HG02981 (cell line): Measurements from ENCODE around the gene PEX3.
"Not testable (repeated sequence)": the region's sequence is repeated elsewhere in the genome, so short reads cannot be mapped to it uniquely, and the experiment has no call there.

Experiments used
- ATAC-seq: cut with Tn5 transposase; IDR thresholded peaks from one replicate; pipeline ENCODE4 v1.9.1; 2021; ENCODE audit warnings: mild to moderate bottlenecking, moderate library complexity; ENCODE audit not compliant: unreplicated experiment

The PEX3 gene

GRCh38 chr6:143505537-143505936 lies 54.9 kb downstream of the PEX3 start:
- ATAC-seq: no peak

GRCh38 chr6:143506199-143506598 lies 55.6 kb downstream of the PEX3 start:
- ATAC-seq: no peak

- no peak for ATAC-seq
Observed at GRCh38 chr6:143506620-143507019, 56.0 kb downstream of the PEX3 start.

DNA sequence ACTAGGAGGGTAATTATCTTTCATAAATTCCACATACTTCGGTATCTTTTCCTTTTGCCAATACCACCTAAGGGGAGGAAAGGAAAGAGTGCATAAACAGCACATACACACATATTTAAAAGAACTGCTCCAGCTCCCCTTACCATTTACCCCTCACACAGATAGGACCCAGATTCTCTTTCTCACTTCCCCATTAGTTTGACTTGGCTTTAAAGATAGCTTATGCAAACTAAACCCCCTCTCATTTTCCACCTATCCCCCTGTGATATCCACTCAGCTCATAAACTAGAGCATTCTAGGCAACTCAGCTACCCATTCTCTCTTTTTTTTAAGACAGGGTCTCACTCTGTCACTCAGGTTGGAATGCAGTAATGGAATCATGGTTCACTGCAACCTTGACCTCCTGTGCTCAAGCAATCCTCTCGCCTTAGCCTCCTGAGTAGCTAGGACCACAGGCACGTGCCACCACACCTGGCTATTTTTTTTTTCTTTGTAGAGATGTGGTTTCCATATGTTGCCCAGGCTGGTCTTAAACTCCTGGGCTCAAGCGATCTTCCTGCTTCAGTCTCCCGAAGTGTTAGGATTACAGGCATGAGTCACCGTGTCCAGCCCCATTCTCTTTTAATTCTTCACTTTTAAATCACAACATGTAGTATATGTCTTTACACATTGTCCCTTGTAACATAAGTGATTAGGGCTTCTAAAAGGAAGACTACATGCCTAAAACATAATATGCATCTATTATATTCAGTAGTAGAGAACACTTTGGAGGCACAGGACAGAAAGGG lies 56.9 kb downstream of the PEX3 start:
- ATAC-seq: no peak

DNA sequence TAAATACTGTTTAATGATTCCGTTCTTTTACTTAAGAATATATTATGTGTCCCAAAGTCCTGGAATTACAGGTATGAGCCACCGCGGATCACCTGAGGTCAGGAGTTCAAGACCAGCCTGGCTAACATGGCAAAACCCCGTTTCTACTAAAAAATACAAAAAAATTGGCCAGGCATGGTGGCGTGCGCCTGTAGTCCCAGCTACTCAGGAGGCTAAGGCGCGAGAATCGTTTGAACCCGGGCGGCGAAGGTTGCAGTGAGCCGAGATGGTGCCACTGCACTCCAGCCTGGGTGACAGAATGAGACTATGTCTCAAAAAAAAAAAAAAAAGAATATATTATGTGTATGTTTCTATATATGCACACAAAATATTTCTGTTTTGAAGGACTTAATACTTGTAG lies 59.7 kb downstream of the PEX3 start:
- not testable (repeated sequence) for ATAC-seq

DNA sequence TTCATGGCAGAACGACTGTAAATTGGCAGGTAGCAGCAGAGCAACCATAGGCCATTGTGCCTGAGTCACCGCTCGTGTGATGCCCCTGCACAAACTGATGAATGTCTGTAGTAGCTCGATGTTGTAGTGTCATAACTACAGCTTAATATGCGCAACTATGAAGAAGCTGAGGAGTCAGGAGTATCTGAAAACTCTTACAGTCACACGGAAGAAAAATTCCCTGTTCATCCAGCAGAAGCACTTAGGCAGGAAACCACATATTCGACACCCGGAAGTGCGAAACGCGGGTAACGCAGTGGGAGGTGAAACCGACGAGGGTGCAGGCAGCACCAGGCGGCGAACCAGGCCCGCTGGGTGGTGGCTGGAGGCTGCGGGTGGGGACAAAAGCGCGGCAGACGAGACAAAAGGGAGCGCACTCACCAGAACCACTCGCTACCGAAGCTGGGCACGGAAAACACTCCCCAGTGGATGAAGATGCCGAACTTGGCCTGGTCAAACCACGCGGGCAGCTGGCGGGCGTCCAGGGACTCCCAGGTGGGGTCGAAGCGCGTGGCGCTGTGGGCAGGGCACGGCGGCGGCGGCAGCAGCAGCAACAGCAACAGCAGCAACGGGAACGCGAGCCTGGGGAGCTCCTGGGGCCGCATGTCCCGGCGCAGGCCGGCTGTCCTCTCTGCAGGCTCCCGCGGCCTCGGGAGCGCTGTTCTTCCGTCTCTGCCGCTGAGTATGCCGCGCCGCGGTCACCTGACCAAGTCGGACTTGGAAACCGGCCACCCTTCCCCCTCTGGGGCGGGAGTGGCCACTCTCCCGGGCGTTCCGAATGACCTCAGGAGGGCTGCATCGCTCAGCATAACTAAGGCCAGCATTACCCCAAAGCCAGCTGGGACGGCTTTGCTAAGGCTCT lies 60.6 kb downstream of the PEX3 start, which contains the start of gene FUCA2:
Gene FUCA2 (minus strand): TSS at position 730 of the 901 bp plus-strand sequence. CDS start 86 bp downstream, at position 644.
- ATAC-seq: peak; percentile 58

DNA sequence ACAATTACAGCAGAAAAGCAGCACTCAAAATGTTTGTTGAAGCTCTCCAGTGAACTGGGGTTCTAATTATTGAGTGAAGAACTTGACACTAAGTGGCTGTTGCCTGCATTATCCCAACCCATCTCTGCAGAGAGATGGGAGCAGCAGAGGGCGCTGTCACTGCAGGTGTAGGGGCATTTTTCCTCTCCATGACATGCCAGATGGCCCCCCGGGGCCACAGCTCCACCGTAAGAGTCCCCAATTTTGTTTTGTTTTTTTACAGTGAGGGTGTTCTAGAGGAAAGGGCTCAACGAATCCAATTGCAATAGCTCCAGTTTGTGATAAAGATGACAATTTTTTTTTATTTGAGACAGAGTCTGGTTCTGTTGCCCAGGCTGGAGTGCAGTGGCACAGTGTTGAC lies 62.8 kb downstream of the PEX3 start:
- no peak for ATAC-seq

- ATAC-seq: no peak
Observed at GRCh38 chr6:143515061-143515760, 64.6 kb downstream of the PEX3 start.

DNA sequence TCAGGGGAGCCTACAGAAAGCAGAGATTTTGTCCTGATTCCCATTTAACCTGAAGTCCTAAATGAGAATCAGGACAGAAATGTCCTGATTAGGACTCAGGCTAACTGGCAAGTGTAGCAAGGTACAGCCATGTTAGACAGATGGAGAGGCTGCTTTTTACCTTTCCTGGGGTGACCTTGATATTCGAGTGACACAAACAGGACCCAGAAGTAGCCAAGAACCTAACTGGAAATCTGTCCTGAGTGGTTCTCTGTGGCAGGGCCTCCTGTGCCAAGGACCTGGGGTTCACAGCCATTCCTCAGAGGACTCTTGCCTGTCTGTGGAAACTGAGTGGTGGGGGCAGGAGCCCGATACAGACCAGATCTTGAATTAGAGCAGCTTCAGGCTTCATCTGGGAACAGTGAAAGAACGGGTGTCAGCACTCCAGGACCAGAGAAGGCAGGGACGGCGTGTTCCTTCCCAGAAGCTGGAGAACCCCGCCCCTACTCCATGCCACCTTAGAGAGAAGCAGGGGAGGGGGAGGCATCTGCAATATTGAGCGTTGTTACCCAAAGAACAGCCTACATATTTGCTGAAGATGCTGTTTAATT lies 65.3 kb downstream of the PEX3 start:
- ATAC-seq: no peak

DNA sequence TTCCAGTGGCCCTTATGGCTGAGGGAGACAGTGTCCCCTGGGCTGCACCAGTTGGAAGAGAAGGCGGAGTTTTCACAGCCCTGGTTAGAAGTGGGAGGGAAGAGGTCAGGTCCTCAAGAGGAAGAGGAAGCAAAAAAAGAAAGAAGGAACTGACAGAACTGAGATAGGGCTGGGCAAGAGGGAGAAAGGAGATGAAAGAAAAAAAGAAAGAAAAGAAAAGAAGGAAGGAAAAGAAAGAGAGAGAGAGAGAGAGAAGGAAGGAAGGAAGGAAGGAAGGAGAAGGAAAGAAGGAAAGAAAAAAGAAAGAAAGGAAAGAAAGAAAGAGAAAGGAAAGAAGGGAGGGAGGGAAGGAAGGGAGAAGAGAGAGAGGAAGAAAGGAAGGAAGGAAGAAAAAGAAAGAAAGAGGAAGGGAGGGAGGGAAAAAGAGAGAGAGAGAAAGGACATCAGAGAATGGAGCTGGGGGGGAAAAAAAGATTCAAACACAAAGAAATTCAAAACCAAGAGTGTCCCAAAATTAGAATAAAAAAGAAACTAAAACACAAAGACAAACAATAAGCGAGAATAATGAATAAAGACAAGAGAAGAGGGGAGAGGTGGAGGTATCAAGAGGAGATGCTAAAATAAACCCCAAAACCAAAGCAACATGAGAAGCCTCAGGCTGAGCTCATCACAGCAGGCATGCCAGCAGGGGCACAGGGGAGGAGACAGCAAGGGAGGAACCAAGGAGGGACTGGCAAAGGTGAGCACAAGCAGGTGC lies 66.3 kb downstream of the PEX3 start:
- ATAC-seq: no peak

- no peak for ATAC-seq
Observed at GRCh38 chr6:143517447-143517773, 66.8 kb downstream of the PEX3 start.

DNA sequence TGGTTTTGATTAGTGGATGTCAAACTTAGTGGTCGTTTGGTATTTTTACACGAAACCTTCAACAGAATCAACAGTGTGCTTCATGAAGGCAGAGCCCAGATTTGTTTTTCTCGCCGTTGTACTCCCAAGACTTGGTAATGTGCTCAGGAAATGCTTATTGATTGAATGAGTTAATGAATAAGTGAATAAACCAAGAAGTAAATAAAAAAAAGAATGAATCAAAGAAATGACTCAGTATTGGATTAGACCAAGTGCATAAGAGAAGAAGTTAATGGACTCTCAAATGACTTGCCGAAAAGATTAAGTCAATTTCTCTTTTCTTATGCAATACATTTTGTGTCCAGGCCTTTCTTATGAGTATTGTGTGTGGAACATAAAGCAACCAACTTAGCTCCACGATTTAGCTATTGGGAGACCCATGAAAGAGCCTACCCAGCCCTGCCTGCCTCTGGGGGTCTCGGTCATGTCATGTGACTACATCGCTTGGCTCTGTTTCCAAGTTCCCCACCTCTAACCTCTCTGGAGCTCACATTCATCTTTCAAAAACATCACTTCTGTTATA lies 71.5 kb downstream of the PEX3 start:
- ATAC-seq: no peak

DNA sequence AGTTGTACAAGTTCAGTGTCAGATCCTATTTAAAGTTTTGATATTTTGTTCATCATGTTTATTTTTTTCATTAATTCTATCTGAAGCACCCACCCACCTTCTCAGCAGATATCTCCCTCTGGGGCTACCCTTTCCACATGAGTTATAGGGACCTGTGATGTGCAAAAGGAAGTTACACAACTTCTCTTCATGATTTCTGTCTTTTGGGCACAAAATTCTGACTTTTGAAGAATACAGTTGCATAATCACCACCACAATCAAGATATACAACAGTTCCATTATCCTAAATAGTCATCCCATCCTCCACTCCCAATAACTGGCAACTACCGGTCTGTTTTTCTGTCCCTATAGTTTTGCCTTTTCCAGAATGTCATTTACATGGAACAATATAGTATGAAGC lies 74.8 kb downstream of the PEX3 start:
- ATAC-seq: no peak

DNA sequence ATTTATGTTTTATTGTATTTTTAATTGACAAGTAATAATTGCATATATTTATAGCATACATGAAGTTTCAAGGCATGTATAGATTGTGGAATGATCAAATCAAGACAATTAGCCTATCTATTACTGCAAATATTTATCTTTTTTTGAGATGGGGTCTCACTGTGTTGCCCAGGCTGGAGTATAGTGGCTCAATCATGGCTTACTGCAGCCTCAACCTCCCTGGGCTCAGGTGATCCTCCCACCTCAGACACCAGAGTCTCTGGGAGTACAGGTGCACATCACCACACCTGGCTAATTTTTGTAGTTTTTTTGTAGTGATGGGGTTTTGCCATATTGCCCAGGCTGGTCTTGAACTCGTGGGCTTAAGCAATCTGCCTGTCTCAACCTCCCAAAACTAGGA lies 77.1 kb downstream of the PEX3 start:
- ATAC-seq: no peak

DNA sequence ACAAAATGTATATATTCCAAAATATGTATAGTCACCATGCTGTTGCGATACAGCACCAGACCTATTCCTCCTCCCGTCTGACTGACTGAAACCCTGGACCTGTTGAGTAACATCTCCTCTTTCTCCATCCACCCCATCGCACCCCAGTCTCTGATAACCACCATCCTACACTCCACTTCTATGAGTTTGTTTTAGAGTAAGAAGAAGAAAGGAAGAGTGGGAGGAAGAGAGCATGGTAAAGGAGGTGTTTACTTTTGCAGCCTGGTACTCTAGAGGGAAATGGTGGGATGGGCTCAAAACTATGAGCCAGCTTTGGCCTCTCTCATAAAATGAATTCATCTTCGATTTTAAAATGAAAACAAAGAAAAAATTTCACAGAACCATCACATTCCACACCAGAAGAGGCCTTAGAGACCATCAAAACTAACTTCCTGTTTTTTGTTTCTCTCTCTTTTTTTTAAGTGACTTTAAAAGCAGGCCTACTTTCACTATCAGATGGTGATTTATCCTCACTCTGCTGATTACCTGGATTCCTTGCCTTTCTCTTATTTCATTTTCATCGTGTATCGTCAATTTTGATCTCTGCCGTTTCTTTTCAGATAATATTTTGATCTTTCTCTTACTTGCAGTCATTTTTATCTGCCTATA lies 77.7 kb downstream of the PEX3 start:
- peak; percentile 74 for ATAC-seq

GRCh38 chr6:143529095-143529494 lies 78.5 kb downstream of the PEX3 start:
- ATAC-seq: no peak

DNA sequence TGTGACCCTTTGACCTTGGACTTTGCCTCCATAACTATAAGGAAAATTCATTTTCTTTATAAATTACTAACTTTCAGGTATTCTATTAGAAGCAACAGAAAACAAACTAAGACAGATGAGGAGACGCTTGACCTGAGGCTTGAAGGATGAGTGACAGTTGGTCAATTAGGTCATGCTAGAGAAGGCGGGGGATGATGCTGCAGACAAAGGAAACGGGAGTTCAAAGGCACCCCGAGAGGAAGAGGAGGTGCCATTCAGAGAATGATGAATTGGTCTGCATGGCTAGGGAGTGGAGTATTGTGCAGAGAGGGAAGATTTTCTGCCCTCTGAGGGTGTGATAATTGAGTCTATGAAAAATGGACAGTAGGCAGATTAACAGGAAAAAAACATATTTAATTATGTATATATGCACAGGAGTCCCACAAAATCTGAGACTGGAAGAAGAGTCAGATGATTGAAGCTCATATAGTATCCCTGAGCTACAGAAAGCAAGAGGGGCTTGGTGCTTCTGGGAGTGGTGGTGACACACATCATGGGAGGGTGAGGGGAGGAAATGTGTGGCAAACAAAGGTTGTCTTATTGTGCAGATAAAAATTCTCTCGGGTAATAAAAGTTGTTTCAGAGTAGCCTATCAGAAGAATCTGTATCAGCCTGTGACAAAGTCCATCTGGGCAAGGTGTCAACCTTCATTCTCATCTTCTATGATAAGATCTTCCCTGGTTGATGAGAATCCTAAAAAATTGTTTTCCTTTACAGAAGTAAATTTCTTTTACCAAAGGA lies 81.3 kb downstream of the PEX3 start:
- ATAC-seq: no peak

DNA sequence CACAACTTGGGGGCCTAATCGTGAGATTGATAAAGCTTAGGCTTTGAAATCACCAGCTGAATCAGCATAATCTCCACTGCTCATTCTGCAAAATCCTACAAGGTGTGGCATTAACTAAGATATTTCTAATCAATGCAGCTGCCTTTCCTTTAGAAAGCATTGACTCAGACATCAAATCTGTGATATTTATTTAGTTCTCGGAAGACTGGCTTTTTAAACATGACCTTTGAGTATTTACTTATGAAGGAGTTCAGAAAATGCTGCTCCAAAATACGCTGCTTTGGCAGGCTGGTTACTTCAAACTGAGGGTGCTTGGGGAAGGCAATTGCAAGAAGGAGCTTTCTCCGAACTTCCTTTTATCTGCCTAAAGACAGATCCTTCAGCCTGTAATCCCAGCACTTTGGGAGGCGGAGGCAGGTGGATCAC lies 84.6 kb downstream of the PEX3 start:
- no peak for ATAC-seq

GRCh38 chr6:143536461-143536865 lies 85.9 kb downstream of the PEX3 start:
- peak; percentile 50 for ATAC-seq
